HG02798 (cell line): ENCODE data around the gene PXMP2.
"Not testable (repeated sequence)": the region's sequence is repeated elsewhere in the genome, so short reads cannot be mapped to it uniquely, and the experiment has no call there.

Experiments used
- ATAC-seq: cut with Tn5 transposase; IDR thresholded peaks from one replicate; pipeline ENCODE4 v1.9.1; 2021; ENCODE audit warnings: mild to moderate bottlenecking; ENCODE audit not compliant: unreplicated experiment, poor library complexity

The PXMP2 gene

DNA sequence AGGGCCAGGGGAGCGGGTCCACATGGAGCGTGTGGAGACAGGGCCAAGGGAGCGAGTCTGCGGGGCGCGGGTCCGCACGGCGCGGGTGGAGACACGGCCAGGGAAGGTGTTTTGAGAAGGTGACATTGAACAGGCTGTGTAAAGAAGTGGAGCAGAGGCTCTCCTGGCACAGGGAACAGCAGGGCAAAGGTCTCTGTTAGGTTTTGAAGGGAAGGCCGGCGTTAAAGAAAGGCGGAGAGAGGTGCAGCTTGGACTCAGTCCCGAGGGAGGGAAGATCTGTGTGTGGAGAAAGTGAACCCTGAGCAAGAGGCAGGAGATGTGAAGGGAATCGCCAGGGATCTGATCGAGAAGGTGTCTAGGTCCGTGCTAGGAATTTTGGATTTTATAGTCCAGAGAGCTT is 1.8 kb downstream of the PXMP2 start:
- ATAC-seq: no peak

DNA sequence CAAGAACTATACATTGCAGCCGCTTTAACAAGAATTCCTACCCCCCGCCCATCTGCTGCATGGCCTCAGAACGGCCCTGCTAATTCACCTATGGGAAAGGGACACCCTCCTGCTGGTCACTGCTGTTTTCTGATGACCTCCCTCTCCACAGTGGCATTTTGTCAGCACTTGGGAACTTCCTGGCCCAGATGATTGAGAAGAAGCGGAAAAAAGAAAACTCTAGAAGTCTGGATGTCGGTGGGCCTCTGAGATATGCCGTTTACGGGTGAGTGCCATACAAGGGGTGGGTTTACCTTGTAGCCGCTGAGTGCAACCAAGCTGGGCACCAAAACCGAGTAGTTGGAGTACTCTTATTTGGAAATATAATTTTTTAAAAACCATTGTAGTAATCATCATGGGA is 2.7 kb downstream of the PXMP2 start:
- no peak for ATAC-seq

DNA sequence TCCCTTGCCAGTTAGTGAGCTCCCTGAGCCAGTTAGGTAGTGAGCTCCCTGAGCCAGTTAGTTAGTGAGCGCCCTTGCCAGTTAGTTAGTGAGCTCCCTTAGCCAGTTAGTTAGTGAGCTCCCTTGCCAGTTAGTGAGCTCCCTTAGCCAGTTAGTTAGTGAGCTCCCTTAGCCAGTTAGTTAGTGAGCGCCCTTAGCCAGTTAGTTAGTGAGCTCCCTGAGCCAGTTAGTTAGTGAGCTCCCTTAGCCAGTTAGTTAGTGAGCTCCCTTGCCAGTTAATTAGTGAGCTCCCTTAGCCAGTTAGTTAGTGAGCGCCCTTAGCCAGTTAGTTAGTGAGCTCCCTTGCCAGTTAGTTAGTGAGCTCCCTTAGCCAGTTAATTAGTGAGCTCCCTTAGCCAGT is 4.6 kb downstream of the PXMP2 start:
- ATAC-seq: not testable (repeated sequence)

DNA sequence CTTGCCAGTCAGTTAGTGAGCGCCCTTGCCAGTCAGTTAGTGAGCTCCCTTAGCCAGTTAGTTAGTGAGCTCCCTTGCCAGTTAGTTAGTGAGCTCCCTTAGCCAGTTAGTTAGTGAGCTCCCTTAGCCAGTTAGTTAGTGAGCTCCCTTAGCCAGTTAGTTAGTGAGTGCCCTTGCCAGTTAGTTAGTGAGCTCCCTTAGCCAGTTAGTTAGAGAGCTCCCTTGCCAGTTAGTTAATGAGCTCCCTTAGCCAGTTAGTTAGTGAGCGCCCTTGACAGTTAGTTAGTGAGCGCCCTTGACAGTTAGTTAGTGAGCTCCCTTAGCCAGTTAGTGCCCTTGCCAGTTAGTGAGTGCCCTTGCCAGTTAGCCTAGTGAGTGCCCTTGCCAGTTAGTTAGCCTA is 7.5 kb downstream of the PXMP2 start:
- not testable (repeated sequence) for ATAC-seq

DNA sequence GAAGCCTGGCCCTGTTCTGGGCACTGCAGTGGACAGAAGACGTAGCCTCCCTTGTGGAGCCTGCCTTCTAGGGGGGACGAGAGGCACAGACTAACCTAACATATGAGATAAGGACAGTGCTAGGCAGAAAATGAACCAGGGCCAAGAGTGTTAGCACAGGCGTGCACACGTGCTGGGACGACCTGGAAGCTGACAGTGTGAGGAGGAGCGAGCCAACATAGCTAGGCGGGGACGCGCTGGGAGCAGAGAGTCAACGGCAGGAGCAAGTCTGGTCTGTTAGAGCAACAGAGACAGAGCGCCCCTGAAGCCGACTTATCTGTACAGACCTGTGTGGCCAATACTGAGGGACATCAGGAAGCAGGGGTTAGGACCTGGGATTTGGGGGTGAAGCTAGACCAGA is 8.0 kb downstream of the PXMP2 start:
- ATAC-seq: no peak

DNA sequence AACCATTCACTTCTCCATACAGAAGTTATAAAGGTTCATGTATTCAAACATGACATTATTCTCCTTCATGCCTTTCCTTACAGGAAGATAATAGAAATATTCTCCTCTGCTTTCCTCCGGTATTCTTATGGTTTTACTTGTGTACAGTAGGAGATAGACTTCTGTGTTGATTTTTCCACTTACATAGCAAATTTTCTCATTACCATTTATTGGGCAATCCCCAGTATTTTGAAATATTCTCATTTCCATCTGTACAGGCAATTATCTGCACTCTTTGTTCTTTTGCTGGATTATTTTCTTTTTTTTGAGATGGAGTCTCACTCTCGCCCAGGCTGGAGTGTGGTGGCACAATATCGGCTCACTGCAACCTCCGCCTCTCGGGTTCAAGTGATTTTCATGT is 11.0 kb downstream of the PXMP2 start:
- ATAC-seq: no peak

DNA sequence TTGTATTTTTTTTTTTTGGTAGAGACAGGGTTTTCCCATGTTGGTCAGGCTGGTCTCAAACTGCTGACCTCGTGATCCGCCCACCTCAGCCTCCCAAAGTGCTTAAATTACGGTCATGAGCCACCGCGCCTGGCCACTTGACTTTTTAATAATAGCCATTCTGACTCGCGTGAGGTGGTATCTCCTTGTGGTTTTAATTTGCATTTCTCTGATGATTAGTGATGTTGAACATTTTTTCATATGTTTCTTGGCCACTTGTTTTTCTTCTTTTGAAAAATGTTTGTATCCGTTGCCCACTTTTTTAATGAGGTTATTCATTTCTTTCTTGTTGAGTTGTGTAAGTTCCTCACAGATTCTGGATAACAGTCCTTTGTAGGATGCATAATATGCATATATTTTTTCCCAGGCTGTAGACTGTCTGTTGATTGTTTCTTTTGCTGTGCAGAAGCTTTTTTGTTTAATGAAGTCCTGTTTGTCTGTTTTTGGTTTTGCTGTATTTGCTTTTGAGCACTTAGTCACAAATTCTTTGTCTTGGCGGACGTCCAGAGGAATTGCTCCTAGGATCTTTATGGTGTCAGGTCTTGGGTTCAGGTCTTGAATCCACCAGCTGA is 12.9 kb downstream of the PXMP2 start:
- ATAC-seq: no peak

DNA sequence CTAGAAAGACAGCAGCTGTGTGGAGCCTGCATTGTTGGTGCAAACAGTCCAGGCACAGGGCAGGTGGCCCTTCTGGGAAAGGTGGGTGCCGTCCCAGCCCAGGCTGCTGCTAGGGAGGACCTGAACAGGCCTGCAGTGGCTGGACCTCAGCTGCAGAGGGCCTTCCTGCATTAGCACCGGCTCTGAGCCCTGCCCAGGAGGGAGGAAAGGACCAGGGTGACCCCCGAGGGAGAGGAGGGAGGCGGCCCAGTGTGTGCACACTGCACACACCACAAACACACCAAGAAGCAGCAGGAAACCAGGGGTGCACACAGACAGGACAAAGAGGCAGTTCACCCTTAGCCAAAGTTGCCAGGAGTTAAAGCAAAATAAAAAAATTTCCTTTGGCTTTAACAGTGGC is 15.3 kb downstream of the PXMP2 start:
- ATAC-seq: no peak

DNA sequence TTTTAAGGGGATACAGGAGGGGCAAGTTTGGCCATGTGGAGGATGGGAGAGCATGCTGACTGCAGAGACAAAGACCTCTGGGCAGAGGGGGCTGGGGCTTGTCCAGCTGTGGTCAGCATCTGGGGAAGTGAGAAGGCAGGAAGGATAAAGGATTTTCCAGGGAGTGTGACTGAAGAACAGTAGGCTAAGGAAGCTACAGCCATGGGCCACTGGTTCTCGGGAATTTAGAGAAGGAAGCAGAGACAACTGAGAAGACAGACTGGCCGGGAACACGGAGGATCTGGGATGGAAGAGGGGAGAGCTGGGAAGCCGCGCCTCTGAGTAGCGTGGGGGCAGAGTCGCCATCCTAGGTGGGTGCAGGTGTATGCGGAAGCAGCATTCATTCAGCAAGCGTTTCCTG is 16.3 kb downstream of the PXMP2 start:
- no peak for ATAC-seq

DNA sequence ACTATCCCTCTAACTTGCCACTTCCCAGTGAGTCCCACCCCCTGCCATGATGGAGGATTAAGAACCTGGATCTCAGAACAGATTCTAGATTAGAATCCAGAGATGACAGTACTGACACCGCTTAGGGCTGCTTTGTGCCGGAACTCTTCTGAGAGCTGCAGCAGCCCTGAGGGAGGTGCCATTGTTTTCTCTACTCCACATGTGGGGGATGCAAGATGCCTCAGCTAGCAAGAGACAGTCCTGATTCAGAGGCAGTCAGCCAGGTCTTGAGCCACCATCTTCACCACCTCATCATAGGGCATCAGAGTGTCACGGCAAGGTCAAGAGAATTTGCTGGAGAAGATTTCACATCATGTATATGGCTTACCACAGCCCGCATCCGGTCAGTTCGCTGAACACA is 19.9 kb downstream of the PXMP2 start:
- no peak for ATAC-seq

DNA sequence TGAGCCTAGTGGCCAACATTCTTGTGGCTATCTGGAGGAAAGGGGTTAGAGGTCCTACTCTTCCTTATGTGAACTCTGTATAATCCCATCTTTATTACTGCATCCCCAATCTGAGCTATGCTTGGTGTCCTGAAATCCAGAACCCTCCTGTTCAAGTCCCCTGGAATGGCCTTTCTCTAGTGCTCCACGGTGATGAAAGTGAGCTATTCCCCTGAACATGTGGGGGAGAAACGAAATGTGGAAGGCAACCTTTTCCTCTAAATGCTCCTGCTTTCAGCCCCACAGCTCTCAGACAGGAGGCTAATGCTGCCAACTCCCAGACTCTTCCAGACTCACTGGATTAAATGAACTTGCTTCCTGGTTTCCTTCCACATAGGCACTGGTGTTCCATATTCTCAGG is 20.8 kb downstream of the PXMP2 start:
- no peak for ATAC-seq

DNA sequence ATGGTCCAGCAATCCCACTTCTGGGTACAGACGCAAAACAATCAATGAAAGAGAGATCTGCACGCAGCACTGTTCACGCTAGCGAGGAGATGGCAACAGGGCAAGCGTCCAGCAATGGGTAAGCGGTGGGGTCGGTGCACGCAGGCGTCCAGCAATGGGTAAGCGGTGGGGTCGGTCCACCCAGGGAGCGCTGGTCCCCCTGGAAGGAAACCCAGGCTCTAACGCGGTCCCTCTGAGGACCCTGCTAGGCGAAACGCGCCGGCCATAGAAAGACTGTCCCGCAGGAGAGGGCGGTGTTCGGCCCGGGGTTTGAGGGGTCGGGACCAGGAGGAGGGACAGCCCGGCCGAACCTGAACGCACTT is 22.6 kb downstream of the PXMP2 start:
- peak; percentile 23 for ATAC-seq

DNA sequence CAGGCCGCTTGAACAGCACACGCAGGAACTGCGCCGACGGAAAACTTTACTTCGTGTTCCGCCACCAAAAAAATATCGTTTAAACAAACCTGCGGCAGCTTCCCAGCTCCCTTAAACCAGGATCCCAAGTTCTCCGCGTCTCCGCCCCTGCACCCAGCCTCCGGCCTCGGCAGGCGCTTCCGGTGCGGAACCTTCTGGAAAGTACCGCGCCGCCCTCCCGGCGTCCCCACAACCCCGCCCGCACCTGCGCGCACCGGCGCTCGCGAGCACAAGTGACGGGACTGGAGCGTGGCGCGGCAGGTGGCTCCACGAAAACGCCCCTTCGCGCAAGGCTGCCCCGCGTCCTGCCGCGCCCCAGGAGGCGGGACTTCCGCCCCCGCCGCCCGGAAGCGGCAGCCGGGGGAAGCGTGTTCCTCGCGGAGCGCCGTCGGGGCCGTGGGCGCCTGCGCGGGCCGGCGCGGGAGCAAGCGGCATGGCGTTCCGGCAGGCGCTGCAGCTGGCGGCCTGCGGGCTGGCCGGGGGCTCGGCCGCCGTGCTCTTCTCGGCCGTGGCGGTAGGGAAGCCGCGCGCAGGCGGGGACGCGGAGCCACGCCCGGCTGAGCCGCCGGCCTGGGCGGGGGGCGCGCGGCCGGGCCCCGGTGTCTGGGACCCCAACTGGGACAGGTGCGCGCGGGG is 23.2 kb downstream of the PXMP2 start, which contains the start of gene PGAM5:
TSS of gene PGAM5 (plus strand) at position 438 of the 675 bp plus-strand sequence. CDS start at position 473, 35 bp downstream.
- ATAC-seq: peak; percentile 95

DNA sequence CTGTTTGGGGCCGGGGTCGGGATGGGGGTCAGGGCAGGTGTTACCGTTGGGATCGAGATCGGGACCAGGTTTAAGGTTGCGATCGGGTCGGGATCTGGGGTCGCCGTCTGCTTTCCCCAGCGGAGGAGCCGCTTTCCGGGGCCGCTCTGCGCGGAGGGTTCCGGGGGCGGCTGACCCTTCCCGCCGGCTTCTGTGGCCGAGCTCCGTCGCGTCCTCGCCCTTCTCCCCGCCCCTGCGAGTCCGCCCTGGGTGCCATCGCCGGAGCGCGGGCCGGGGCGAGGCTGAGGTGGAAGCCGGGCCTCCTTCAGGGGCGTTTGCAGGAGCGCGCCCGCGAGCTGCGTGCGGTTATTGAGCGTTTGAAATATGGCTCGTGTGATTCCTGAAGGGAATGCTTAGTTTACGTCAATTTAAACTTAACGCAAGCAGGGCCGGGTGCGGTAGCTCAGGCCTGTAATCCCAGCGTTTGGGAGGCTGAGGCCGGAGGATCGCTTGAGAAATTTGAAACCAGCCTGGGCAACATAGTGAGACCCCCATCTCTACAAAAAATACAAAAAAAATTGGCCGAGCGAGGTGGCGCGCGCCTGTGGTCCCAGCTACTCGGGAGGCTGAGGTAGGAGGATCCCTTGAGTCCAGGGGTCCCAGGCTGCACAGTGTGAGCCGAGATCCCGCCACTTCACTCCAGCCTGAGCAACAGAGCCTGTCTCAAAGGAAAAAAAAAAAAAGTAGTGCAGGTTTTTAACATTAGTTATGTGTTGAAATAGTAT is 23.9 kb downstream of the PXMP2 start:
- ATAC-seq: no peak

DNA sequence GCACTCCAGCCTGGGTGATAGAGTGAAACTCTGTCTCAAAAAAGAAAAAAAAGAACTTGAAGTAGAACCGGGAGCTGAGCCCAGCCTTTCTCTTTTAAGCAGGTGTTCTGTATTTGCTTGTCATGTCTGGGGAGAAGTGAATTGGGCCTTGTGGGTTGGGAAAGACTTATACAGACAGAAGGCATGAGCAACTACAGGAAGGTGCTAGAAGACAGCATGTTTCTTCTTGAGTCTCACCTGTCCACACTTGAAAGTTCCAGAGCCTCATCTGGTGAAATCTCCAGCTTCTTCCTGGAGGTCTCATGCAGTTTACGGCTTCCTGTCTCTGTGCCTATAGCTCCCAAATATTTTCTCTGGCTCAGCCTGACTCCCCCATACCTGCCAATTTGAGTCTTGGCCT is 25.7 kb downstream of the PXMP2 start:
- no peak for ATAC-seq

DNA sequence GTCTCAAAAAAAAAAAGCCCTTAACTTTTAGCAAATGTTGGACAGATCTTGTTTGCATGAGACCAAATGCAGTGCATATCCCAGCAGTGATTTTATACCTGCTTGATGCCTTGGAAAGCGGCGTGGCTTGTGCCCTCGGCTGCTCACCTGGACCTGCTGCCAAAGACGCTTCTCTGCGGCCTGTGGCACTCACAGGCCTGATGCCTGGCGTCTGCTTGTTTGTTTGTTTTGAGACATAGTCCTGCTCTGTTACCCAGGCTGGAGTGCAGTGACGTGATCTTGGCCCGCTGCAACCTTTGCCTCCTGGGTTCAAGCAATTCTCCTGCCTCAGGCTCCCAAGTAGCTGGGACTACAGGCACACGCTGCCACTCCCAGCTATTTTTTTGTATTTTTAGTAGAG is 28.5 kb downstream of the PXMP2 start:
- ATAC-seq: no peak

DNA sequence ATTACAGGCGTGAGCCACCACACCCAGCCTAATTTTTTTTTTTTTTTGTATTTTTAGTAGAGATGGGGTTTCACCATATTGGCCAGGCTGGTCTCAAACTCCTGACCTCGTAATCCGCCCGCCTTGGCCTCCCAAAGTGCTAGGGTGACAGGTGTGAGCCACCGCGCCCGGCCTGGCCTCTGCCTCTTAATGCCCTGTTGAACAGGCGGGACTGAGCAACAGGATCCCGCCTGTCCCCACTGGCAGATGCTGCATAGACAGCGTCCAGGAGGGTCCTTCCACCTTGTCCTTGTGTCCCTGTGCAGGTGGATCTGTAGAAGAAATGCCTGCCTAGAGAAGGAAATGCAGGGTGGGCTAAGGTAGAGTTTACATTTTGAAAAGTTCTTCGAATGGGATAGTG is 29.0 kb downstream of the PXMP2 start:
- no peak for ATAC-seq

DNA sequence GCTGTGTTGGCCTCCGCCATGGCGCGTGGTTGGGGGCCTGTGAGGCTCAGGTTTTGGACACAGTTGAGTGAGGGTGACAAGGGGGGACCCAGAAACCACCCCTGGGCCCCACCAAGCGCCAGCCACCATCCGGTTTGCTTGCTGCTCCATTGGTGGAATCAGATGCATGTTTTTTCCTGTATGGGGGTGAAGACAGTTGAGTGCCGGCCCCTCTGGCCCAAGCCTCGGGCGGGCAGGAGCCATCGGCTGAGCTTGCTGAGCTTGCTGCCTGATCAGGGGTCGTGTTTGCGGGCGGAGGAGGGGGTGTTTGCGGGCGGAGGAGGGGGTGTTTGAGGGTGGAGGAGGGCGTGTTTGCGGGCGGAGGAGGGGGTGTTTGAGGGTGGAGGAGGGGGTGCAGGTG is 29.6 kb downstream of the PXMP2 start:
- no peak for ATAC-seq

DNA sequence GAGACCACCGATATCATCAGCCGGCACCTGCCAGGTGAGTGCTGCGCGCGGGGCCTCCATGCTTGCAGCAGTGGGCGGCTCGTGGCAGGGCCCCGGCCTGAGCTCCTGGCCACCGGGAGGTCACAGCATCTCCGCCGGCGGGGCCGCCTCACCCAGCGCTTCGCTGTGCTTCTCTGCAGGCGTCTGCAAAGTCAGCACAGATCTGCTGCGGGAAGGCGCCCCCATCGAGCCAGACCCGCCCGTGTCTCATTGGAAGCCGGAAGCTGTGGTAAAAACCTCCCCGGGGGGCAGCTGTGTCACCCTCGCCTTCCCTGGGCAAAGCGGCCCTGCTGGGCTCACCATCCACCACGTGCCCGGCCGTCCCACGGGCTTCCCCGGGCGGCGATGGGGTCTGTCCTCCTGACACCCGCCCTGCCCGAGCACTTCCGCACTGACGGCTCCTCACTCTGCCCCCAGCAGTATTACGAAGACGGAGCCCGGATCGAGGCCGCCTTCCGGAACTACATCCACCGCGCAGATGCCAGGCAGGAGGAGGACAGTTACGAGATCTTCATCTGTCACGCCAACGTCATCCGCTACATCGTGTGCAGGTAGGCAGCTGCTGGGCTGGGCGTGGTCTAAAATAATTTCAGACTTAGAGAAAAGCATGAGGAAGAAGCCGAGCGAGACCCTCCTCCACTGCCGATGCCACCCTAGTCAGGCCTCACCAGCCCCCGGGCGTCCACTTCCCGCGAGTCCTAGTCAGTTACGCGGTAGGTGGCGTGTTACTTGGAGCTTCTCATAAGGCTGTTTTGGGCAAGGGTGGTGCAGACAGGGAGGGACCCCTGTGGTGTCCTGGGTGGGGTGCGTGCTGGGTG is 30.4 kb downstream of the PXMP2 start:
- ATAC-seq: no peak

DNA sequence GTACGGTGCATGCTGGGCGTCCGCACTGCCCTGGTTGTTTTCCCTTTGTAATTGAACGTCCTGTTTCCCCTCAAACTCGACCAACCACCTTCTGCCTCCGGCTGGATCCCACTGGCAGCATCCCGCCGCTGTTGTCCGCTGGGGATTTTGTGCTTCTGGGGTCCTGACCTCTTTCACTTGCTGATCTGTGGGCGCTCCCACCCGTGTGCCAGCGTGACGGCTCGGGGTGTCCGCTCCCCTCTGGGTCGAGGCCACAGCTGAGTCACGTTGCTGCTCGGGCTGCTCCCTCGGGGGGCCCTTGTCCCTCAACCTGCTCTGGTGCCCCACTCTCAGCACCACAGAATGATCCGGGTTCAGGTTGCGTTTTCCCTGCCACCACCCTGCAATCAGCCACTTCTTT is 31.3 kb downstream of the PXMP2 start:
- ATAC-seq: no peak
